Measurements from ENCODE around the gene EDN1. TPM values are rescaled to one million over a fixed set of nuclear protein-coding genes. Genes with fewer than 3 reads are reported as not detected.

Gene EDN1
- total and polyA plus RNA-seq, 2 of the 13 experiments (the other 11 are each of a cell fraction or from before 2014, with no cell fraction given) = 0.15 to 1.2 TPM

GRCh38 chr6:12258191-12258590, 32.0 kb upstream of the EDN1 start:
- CTCF ChIA-PET (ENCODE audit: low intra/inter-chr PET ratio, low total read pairs) = no interaction called here
- 30% methylated on average over 6 of the region's 6 CpGs for WGBS (ENCODE audit: low lambda C conversion rate)

More at GRCh38 chr6:12258191-12258590, 32.0 kb upstream of the EDN1 start:
- no peak for DNase-seq (ENCODE audit: low spot score)
- TF ChIP-seq FOXJ3 (CRISPR knock-in tag; IDR thresholded peaks at IDR 0.05; ENCODE audit: borderline replicate concordance) (no peak), MYPOP (CRISPR knock-in tag; IDR thresholded peaks at IDR 0.05) (no peak), FUBP1 (CRISPR knock-in tag; IDR thresholded peaks at IDR 0.05; ENCODE audit: borderline replicate concordance) (no peak), TBL1XR1 (IDR thresholded peaks at IDR 0.05; ENCODE audit: borderline replicate concordance, low read length, partially characterized antibody) (no peak), CEBPZ (IDR thresholded peaks at IDR 0.05; ENCODE audit: low read length) (no peak), MAX (IDR thresholded peaks at IDR 0.05) (no peak), MTERF4 (CRISPR knock-in tag; IDR thresholded peaks at IDR 0.05) (no peak), BRD4 (CRISPR knock-in tag; IDR thresholded peaks at IDR 0.05) (no peak), TBX3 (IDR thresholded peaks at IDR 0.05; ENCODE audit: borderline replicate concordance) (no peak)
- POLR2A ChIA-PET = no interaction called here
- H3K79me2 ChIP-seq (ENCODE audit: insufficient read depth, low read length) = no peaks in the 10 kb centered on the region
- intact Hi-C loops (cut with micrococcal nuclease; ENCODE audit: unreplicated experiment) (no loop called here), in situ Hi-C loops (cut with HindIII; ENCODE audit: extremely low pct_ligation_motif_present, low pct_unique_long_range_greater_than_20kb) (no loop called here)
- H3K36me3 ChIP-seq (replicated peaks in 1 of 2; ENCODE audit: control insufficient read depth in 1 of 2, insufficient read depth in 2 of 2, low read length in 2 of 2) = no peaks in the 10 kb centered on the region
- BruUV-seq (replicated peaks) = no TSS peak
- no peak overlapping the region for H3K27ac ChIP-seq (ENCODE audit: extremely low read length, insufficient read depth, low read length)
- no peak for FAIRE-seq
- H3K9ac ChIP-seq (ENCODE audit: insufficient read depth, low read depth, low read length) = no peak overlapping the region
- H4K20me1 ChIP-seq (ENCODE audit: insufficient read depth, low read length) = no peaks in the 10 kb centered on the region
- no peak overlapping the region for H2AFZ ChIP-seq (ENCODE audit: low read length)
- ATAC-seq = no peak
- H3K27me3 ChIP-seq (ENCODE audit: control insufficient read depth in 1 of 2, insufficient read depth in 2 of 2, low read length in 2 of 2) = no peaks in the 10 kb centered on the region
- no peaks in the 10 kb centered on the region for H3K4me1 ChIP-seq (ENCODE audit: insufficient read depth, low read length)
- no peak overlapping the region for H3K4me2 ChIP-seq (ENCODE audit: low read depth, low read length)
- H3K9me3 ChIP-seq (ENCODE audit: low read length) = no peaks in the 10 kb centered on the region
- no peak overlapping the region for H3K4me3 ChIP-seq (replicated peaks in 1 of 3; ENCODE audit: insufficient read depth in 1 of 3, low read depth in 2 of 3, low read length in 3 of 3)
